A549 (cell line): ENCODE results near the gene PTPRD. TPM values are rescaled to one million over a fixed set of nuclear protein-coding genes. Genes with fewer than 3 reads are reported as not detected.

Experiments used
- ATAC-seq, 2 experiments: fragments of 200-7000 bp in 1 of 2; fragments of >200 bp in 1 of 2; cut with Nextera tagmentation in 1 of 2; cut with Tn5 transposase in 1 of 2; 3 replicates each; pipeline versions ENCODE4 v1.8.0 to v1.9.1; 2018 to 2020; ENCODE audit warnings: mild to moderate bottlenecking in 1 of 2, moderate library complexity in 1 of 2
- CTCF ChIA-PET: fragments of 300-600 bp; sonication (Branson Sonifier 250); formaldehyde crosslinking; extraction: SDS; loops from one replicate; lab custom pipeline; 2021; ENCODE audit warnings: antibody characterized with exemption, inconsistent platforms; lab: Yijun Ruan, JAX
- POLR2A ChIA-PET: fragments of 350-600 bp; formaldehyde crosslinking; extraction: SDS; loops from one replicate; lab custom pipeline; 2021; ENCODE audit warnings: antibody characterized with exemption, inconsistent platforms; lab: Yijun Ruan, JAX
- DNase-seq, 2 experiments: peaks; one replicate each; pipeline versions ENCODE4 v3.0.0 to v3.0.0-alpha.2; 2011 to 2016; ENCODE audit warnings: low read depth in 1 of 2, low spot score in 1 of 2
- FAIRE-seq: peaks from 2 replicates; lab custom pipeline; 2011; peaks lifted over from hg19 to GRCh38; lab: Jason Lieb, UNC
- H3K27ac ChIP-seq, 2 experiments: fragments of >200 bp; sonication (Bioruptor Twin); formaldehyde crosslinking; 3 replicates each; pipeline ENCODE4 v1.5.1; 2016 to 2017
- H3K4me1 ChIP-seq: fragments of >200 bp; sonication (Bioruptor Twin); formaldehyde crosslinking; 3 replicates; pipeline ENCODE4 v1.6.1; 2016
- H3K4me2 ChIP-seq: fragments of >200 bp; sonication (Bioruptor Twin); formaldehyde crosslinking; 3 replicates; pipeline ENCODE4 v1.6.1; 2016
- H3K4me3 ChIP-seq: fragments of >200 bp; sonication (Bioruptor Twin); formaldehyde crosslinking; 3 replicates; pipeline ENCODE4 v1.5.1; 2016
- H3K9me3 ChIP-seq: fragments of >200 bp; sonication (Bioruptor Twin); formaldehyde crosslinking; 3 replicates; pipeline ENCODE4 v1.6.1; 2016
- ATOH8 ChIP-seq: fragments of 250-450 bp; sonication (Bioruptor Pico); IDR thresholded peaks from 2 replicates; pipeline ENCODE4 v1.5.0; 2020; ENCODE audit warnings: low read depth, mild to moderate bottlenecking, moderate library complexity
- CBX2 ChIP-seq: fragments of 200-600 bp; sonication (generic); IDR thresholded peaks from 2 replicates; pipeline ENCODE4 v1.6.1; 2016; ENCODE audit warnings: low read depth, mild to moderate bottlenecking, borderline replicate concordance
- CHD2 ChIP-seq: fragments of 150-350 bp; IDR thresholded peaks from 2 replicates; pipeline ENCODE4 v1.6.1; 2014; ENCODE audit warnings: low read length; ENCODE audit not compliant: partially characterized antibody
- CTCF ChIP-seq: fragments of >200 bp; sonication (Bioruptor Twin); formaldehyde crosslinking; IDR thresholded peaks from 3 replicates; pipeline ENCODE4 v1.5.1; 2016
- E2F6 ChIP-seq: IDR thresholded peaks from 2 replicates; pipeline ENCODE4 v1.6.1; 2012; ENCODE audit warnings: low read depth, borderline replicate concordance
- EHF ChIP-seq: fragments of 250-450 bp; sonication (Bioruptor Pico); IDR thresholded peaks from 2 replicates; pipeline ENCODE4 v1.5.0; 2020; ENCODE audit warnings: mild to moderate bottlenecking
- EHMT2 ChIP-seq: fragments of 200-600 bp; sonication (generic); IDR thresholded peaks from 2 replicates; pipeline ENCODE4 v1.6.1; 2016; ENCODE audit warnings: antibody characterized with exemption, low read depth, mild to moderate bottlenecking, moderate library complexity
- ELK1 ChIP-seq: fragments of 150-350 bp; IDR thresholded peaks from 2 replicates; pipeline ENCODE4 v1.6.1; 2014; ENCODE audit warnings: low read depth, mild to moderate bottlenecking, low read length
- FOSB ChIP-seq: fragments of 250-450 bp; sonication (Bioruptor Pico); IDR thresholded peaks from 2 replicates; pipeline ENCODE4 v1.5.0; 2020; ENCODE audit warnings: mild to moderate bottlenecking, moderate library complexity
- FOSL2 ChIP-seq, 2 experiments: fragments of 450-650 bp in 1 of 2; fragments of >200 bp in 1 of 2; sonication (Bioruptor Twin) in 1 of 2; formaldehyde crosslinking; IDR thresholded peaks; 2 replicates each; pipeline versions ENCODE4 v1.5.0 to v1.6.1; 2016 to 2020; ENCODE audit warnings: mild to moderate bottlenecking in 1 of 2, moderate library complexity in 1 of 2
- HDAC2 ChIP-seq: fragments of 200-600 bp; sonication (generic); IDR thresholded peaks from 2 replicates; pipeline ENCODE4 v1.6.1; 2016
- HMGXB4 ChIP-seq: fragments of 250-450 bp; sonication (Bioruptor Pico); IDR thresholded peaks from 2 replicates; pipeline ENCODE4 v1.5.0; 2021; ENCODE audit warnings: mild to moderate bottlenecking, moderate library complexity, borderline replicate concordance
- HOXA7 ChIP-seq: fragments of 250-450 bp; sonication (Bioruptor Pico); IDR thresholded peaks from 2 replicates; pipeline ENCODE4 v1.5.0; 2020; ENCODE audit warnings: mild to moderate bottlenecking, moderate library complexity
- HOXB5 ChIP-seq: fragments of 250-450 bp; sonication (Bioruptor Pico); IDR thresholded peaks from 2 replicates; pipeline ENCODE4 v1.5.0; 2020; ENCODE audit warnings: mild to moderate bottlenecking, moderate library complexity
- JUN ChIP-seq, 2 experiments: fragments of >200 bp; sonication (Bioruptor Twin); formaldehyde crosslinking; IDR thresholded peaks; 2 replicates in 1 of 2; 3 replicates in 1 of 2; pipeline ENCODE4 v1.6.1; 2016 to 2017
- JUNB ChIP-seq: fragments of >200 bp; sonication (Bioruptor Twin); formaldehyde crosslinking; IDR thresholded peaks from 2 replicates; pipeline ENCODE4 v1.6.1; 2016
- KDM5A ChIP-seq: fragments of 200-600 bp; sonication (generic); IDR thresholded peaks from 2 replicates; pipeline ENCODE4 v1.6.1; 2016; ENCODE audit warnings: antibody characterized with exemption, mild to moderate bottlenecking
- MAZ ChIP-seq: fragments of 150-350 bp; IDR thresholded peaks from 2 replicates; pipeline ENCODE4 v1.6.1; 2014; ENCODE audit warnings: antibody characterized with exemption, low read depth, low read length, borderline replicate concordance
- MYC ChIP-seq: IDR thresholded peaks from 2 replicates; pipeline ENCODE4 v1.6.1; 2012; ENCODE audit warnings: mild to moderate bottlenecking, inconsistent platforms, low read length, improper control_type of control experiment, borderline replicate concordance
- NR3C1 ChIP-seq: fragments of >200 bp; sonication (Bioruptor Twin); formaldehyde crosslinking; IDR thresholded peaks from 3 replicates; pipeline ENCODE4 v1.6.1; 2017
- PHF8 ChIP-seq: fragments of 200-600 bp; sonication (generic); IDR thresholded peaks from 2 replicates; pipeline ENCODE4 v1.6.1; 2016; ENCODE audit warnings: low read depth, mild to moderate bottlenecking, antibody characterized with exemption, moderate library complexity, borderline replicate concordance
- POLR2A ChIP-seq: IDR thresholded peaks from 2 replicates; pipeline ENCODE4 v1.6.1; 2012; ENCODE audit warnings: mild to moderate bottlenecking, low read length
- RARB ChIP-seq: fragments of 250-450 bp; sonication (Bioruptor Pico); IDR thresholded peaks from 2 replicates; pipeline ENCODE4 v1.8.0; 2021; ENCODE audit warnings: mild to moderate bottlenecking, moderate library complexity
- REST ChIP-seq: fragments of 200-600 bp; sonication (generic); IDR thresholded peaks from 2 replicates; pipeline ENCODE4 v1.6.1; 2016; ENCODE audit warnings: antibody characterized with exemption, mild to moderate bottlenecking, moderate library complexity
- SMC3 ChIP-seq: fragments of >200 bp; sonication (Bioruptor Twin); formaldehyde crosslinking; IDR thresholded peaks from 3 replicates; pipeline ENCODE4 v1.6.1; 2018; ENCODE audit warnings: inconsistent platforms
- ZC3H11A ChIP-seq: fragments of 450-650 bp; IDR thresholded peaks from 2 replicates; pipeline ENCODE4 v1.6.1; 2014; ENCODE audit warnings: antibody characterized with exemption, mild to moderate bottlenecking
- WGBS: methylation state at CpG from one replicate; pipeline ENCODE4 v1.1.6; 2017; ENCODE audit errors: missing lambda C conversion rate; 5-methylcytosine and 5-hydroxymethylcytosine counted together
- polyA plus RNA-seq, 4 experiments: library from polyadenylated mRNA; depleted of rRNA in 3 of 4; stranded (reverse); fragments of >200 nt; fragmentation: RNase III in 1 of 4; extraction: RNeasy Plus Mini Kit Qiagen cat#74134 plus additional on column Dnase treatment in 1 of 4; gene quantifications; 2 replicates in 3 of 4; 3 replicates in 1 of 4; pipeline ENCODE4 v1.2.3, GENCODE V29; 2011 to 2017

Gene PTPRD
- polyA plus RNA-seq, 2 of the 4 experiments (the other 2 are of a cell fraction): 0.39 to 1.3 TPM

GRCh38 chr9:8769153-8769552 is 1843.6 kb downstream of the PTPRD start:
- CTCF ChIA-PET: no interaction called here
- ATAC-seq (no peak), DNase-seq (no peak)
- H3K9me3 ChIP-seq: no peaks in the 10 kb centered on the region
- H3K4me1 ChIP-seq: no peaks in the 10 kb centered on the region
- TF ChIP-seq SMC3: no peak
- TF ChIP-seq ZC3H11A: no peak
- TF ChIP-seq REST: no peak
- TF ChIP-seq MYC: no peak
- no peak for TF ChIP-seq HMGXB4 (CRISPR knock-in tag)
- no peak for TF ChIP-seq EHMT2
- no peak for TF ChIP-seq KDM5A
- no peak for TF ChIP-seq POLR2A
- no peak for TF ChIP-seq E2F6
- no peak for TF ChIP-seq FOSB (CRISPR knock-in tag)
- TF ChIP-seq RARB: no peak
- no peak for TF ChIP-seq NR3C1
- TF ChIP-seq ELK1: no peak
- TF ChIP-seq PHF8: no peak
- no peak for TF ChIP-seq CTCF
- no peak for TF ChIP-seq CBX2
- TF ChIP-seq, all 56 proteins: peak for 0
- no peak overlapping the region for H3K27ac ChIP-seq
- FAIRE-seq: no peak
- POLR2A ChIA-PET: no interaction called here
- no peak overlapping the region for H3K4me2 ChIP-seq
- no peak overlapping the region for H3K4me3 ChIP-seq
- WGBS: 1% methylated on average over 4 of the region's 4 CpGs

GRCh38 chr9:8766096-8766495 is 1846.7 kb downstream of the PTPRD start:
- DNase-seq: no peak
- no peak for FAIRE-seq
- WGBS: 10% methylated on average over 3 of the region's 3 CpGs
- no peaks in the 10 kb centered on the region for H3K4me1 ChIP-seq
- no peak overlapping the region for H3K4me3 ChIP-seq
- ChIA-PET CTCF (no interaction called here), POLR2A (no interaction called here)
- no peak overlapping the region for H3K4me2 ChIP-seq
- no peak overlapping the region for H3K27ac ChIP-seq
- no peak for ATAC-seq
- H3K9me3 ChIP-seq: no peaks in the 10 kb centered on the region
- no peak for TF ChIP-seq ZC3H11A
- no peak for TF ChIP-seq POLR2A
- no peak for TF ChIP-seq ATOH8 (CRISPR knock-in tag)
- no peak for TF ChIP-seq JUN (IDR thresholded peaks at IDR 0.05)
- no peak for TF ChIP-seq HOXA7 (CRISPR knock-in tag)
- TF ChIP-seq HOXB5 (CRISPR knock-in tag): no peak
- TF ChIP-seq HDAC2: no peak
- TF ChIP-seq MAZ: no peak
- TF ChIP-seq MYC: no peak
- TF ChIP-seq FOSL2 (IDR thresholded peaks at IDR 0.05): no peak
- no peak for TF ChIP-seq FOSL2 (CRISPR knock-in tag; IDR thresholded peaks at IDR 0.05)
- no peak for TF ChIP-seq CHD2
- no peak for TF ChIP-seq JUNB
- TF ChIP-seq PHF8: no peak
- no peak for TF ChIP-seq KDM5A
- no peak for TF ChIP-seq CBX2
- TF ChIP-seq EHF (CRISPR knock-in tag): no peak
- TF ChIP-seq ELK1: no peak
